GM21515 (cell line): Measurements from ENCODE around the gene COG8.
"Not testable (repeated sequence)": the region's sequence is repeated elsewhere in the genome, so short reads cannot be mapped to it uniquely, and the experiment has no call there.

Source experiments
- ATAC-seq: cut with Tn5 transposase; IDR thresholded peaks from one replicate; pipeline ENCODE4 v1.9.1; 2021; ENCODE audit not compliant: unreplicated experiment

Gene COG8

GRCh38 chr16:69319826-69320739 lies 19.3 kb downstream of the COG8 start:
- ATAC-seq = no peak

GRCh38 chr16:69319381-69319780 lies 20.0 kb downstream of the COG8 start:
- ATAC-seq = no peak

- ATAC-seq = no peak
These were observed 20.5 kb downstream of the COG8 start for GRCh38 chr16:69318911-69319289.

GRCh38 chr16:69318177-69318910 lies 21.0 kb downstream of the COG8 start:
- ATAC-seq = no peak

- ATAC-seq = no peak
These were observed 22.7 kb downstream of the COG8 start for GRCh38 chr16:69316595-69317034.

GRCh38 chr16:69315486-69316311 lies 23.7 kb downstream of the COG8 start:
- no peak for ATAC-seq

GRCh38 chr16:69314534-69314933 lies 24.8 kb downstream of the COG8 start:
- no peak for ATAC-seq

- no peak for ATAC-seq
These were observed 25.9 kb downstream of the COG8 start for GRCh38 chr16:69313469-69313868.

- ATAC-seq = peak; percentile 33
These were observed 27.6 kb downstream of the COG8 start for GRCh38 chr16:69311533-69312387.

GRCh38 chr16:69310653-69311532 lies 28.5 kb downstream of the COG8 start, which contains the start of gene VPS4A:
TSS of gene VPS4A (plus strand) at chr16:69311350. CDS start at chr16:69311512, 162 bp downstream.
- peak; percentile 94 for ATAC-seq

- no peak for ATAC-seq
These were observed 30.0 kb downstream of the COG8 start for GRCh38 chr16:69309316-69309715.

GRCh38 chr16:69307856-69308255 lies 31.5 kb downstream of the COG8 start:
- ATAC-seq = no peak

- ATAC-seq = no peak
These were observed 32.3 kb downstream of the COG8 start for GRCh38 chr16:69307091-69307490.

- no peak for ATAC-seq
These were observed 33.3 kb downstream of the COG8 start for GRCh38 chr16:69306031-69306430.

- no peak for ATAC-seq
These were observed 37.1 kb downstream of the COG8 start for GRCh38 chr16:69302301-69302700.

GRCh38 chr16:69301861-69302260 lies 37.5 kb downstream of the COG8 start:
- ATAC-seq = no peak

- no peak for ATAC-seq
These were observed 38.2 kb downstream of the COG8 start for GRCh38 chr16:69301187-69301586.

- ATAC-seq = no peak
These were observed 41.1 kb downstream of the COG8 start for GRCh38 chr16:69298261-69298660.

- ATAC-seq = not testable (repeated sequence)
These were observed 42.6 kb downstream of the COG8 start for GRCh38 chr16:69296771-69297170.
